Vagina (tissue), 2 donors: ENCODE data around the gene BTF3.

ENCODE experiments used
- CTCF ChIP-seq, 3 experiments: fragments of 450-650 bp in 2 of 3; fragments of 200-600 bp in 1 of 3; sonication (generic) in 1 of 3; IDR thresholded peaks; one replicate each; pipeline ENCODE4 v1.5.1; 2017 to 2019; ENCODE audit warnings: antibody characterized with exemption in 3 of 3, mild to moderate bottlenecking in 2 of 3, moderate library complexity in 2 of 3
- POLR2AphosphoS5 ChIP-seq, 2 donors: sonication (generic); formaldehyde crosslinking; IDR thresholded peaks; one replicate each; pipeline ENCODE4 v1.9.0; 2017; ENCODE audit warnings: antibody characterized with exemption in 2 of 2, mild to moderate bottlenecking in 2 of 2, low read depth in 1 of 2; ENCODE audit not compliant: insufficient read depth in 1 of 2

- TF ChIP-seq CTCF (IDR thresholded peaks at IDR 0.05) (no peak), POLR2AphosphoS5 (IDR thresholded peaks at IDR 0.05; ENCODE audit: insufficient read depth in 1 of 2, low read depth in 1 of 2) (peak in 1 of 2 donors; percentile 83)
Observed at GRCh38 chr5:73544429-73545402, 46.5 kb downstream of the BTF3 start.
